HG03354 (cell line): ENCODE data around the gene PLEKHA8.
A peak's percentile ranks its signal among the peaks of the same experiment; 100 is the strongest.

Experiments used
- ATAC-seq: cut with Tn5 transposase; IDR thresholded peaks from one replicate; pipeline ENCODE4 v1.9.1; 2021; ENCODE audit warnings: mild to moderate bottlenecking; ENCODE audit not compliant: unreplicated experiment, poor library complexity, severe bottlenecking

The PLEKHA8 gene

GRCh38 chr7:30028216-30028748 lies at the start of gene PLEKHA8:
Gene PLEKHA8, plus strand, starts transcription at chr7:30028412. Its CDS starts 351 bp downstream, at chr7:30028763.
- peak; percentile 46 for ATAC-seq

GRCh38 chr7:29980151-29980550 lies 48.1 kb upstream of the PLEKHA8 start:
- no peak for ATAC-seq

GRCh38 chr7:29987083-29987482 lies 41.1 kb upstream of the PLEKHA8 start:
- ATAC-seq: no peak

- ATAC-seq: no peak
These were observed 40.3 kb upstream of the PLEKHA8 start for GRCh38 chr7:29987811-29988317.

- ATAC-seq: peak; percentile 41
These were observed 39.6 kb upstream of the PLEKHA8 start for GRCh38 chr7:29988424-29989256.

- ATAC-seq: peak; percentile 50
These were observed 38.8 kb upstream of the PLEKHA8 start, which contains the start of gene SCRN1 for GRCh38 chr7:29989257-29989995. Gene SCRN1, minus strand, starts transcription at chr7:29989801. Its CDS starts 20,734 bp downstream, at chr7:29969067.

- no peak for ATAC-seq
These were observed 37.3 kb upstream of the PLEKHA8 start for GRCh38 chr7:29990931-29991330.

- no peak for ATAC-seq
These were observed 36.3 kb upstream of the PLEKHA8 start for GRCh38 chr7:29991937-29992336.

GRCh38 chr7:29993140-29993539 lies 35.1 kb upstream of the PLEKHA8 start:
- ATAC-seq: no peak

- ATAC-seq: no peak
These were observed 32.6 kb upstream of the PLEKHA8 start for GRCh38 chr7:29995652-29996051.

GRCh38 chr7:29996321-29996720 lies 31.9 kb upstream of the PLEKHA8 start:
- no peak for ATAC-seq

- no peak for ATAC-seq
These were observed 29.7 kb upstream of the PLEKHA8 start for GRCh38 chr7:29998489-29998888.

- ATAC-seq: no peak
These were observed 26.2 kb upstream of the PLEKHA8 start for GRCh38 chr7:30001998-30002397.

- ATAC-seq: no peak
These were observed 25.1 kb upstream of the PLEKHA8 start for GRCh38 chr7:30003098-30003497.

- ATAC-seq: no peak
These were observed 22.7 kb upstream of the PLEKHA8 start for GRCh38 chr7:30005464-30005863.

- ATAC-seq: no peak
These were observed 18.2 kb upstream of the PLEKHA8 start for GRCh38 chr7:30010021-30010420.

GRCh38 chr7:30012757-30013156 lies 15.5 kb upstream of the PLEKHA8 start:
- ATAC-seq: no peak

GRCh38 chr7:30018451-30018850 lies 9.8 kb upstream of the PLEKHA8 start:
- ATAC-seq: no peak

GRCh38 chr7:30019387-30019786 lies 8.8 kb upstream of the PLEKHA8 start:
- no peak for ATAC-seq

- ATAC-seq: no peak
These were observed 8.3 kb upstream of the PLEKHA8 start for GRCh38 chr7:30019960-30020359.
